Stomach (tissue), 9 donors: ENCODE measurements around the gene FBXO4. TPM values are rescaled to one million over a fixed set of nuclear protein-coding genes. Genes with fewer than 3 reads are reported as not detected.

Source experiments
- DNase-seq, 2 donors: peaks; one replicate each; pipeline versions ENCODE4 v3.0.0 to v3.0.0-alpha.2; 2013 to 2019
- H3K27ac ChIP-seq, 5 donors: fragments of 200-600 bp in 4 of 5; sonication (generic) in 4 of 5; one replicate each; pipeline ENCODE4 v1.5.1; 2013 to 2019; ENCODE audit warnings: mild to moderate bottlenecking in 1 of 5, moderate library complexity in 1 of 5
- H3K27me3 ChIP-seq, 3 donors: fragments of 200-600 bp; sonication (generic); one replicate each; pipeline ENCODE4 v1.5.1; 2017 to 2019; ENCODE audit warnings: mixed run types in 1 of 3
- H3K36me3 ChIP-seq, 4 donors: fragments of 200-600 bp; sonication (generic); 1 replicate in 3 of 4; 2 replicates in 1 of 4; pipeline ENCODE4 v1.5.1; 2016 to 2019
- H3K4me1 ChIP-seq, 4 donors: fragments of 200-600 bp; sonication (generic); one replicate each; pipeline ENCODE4 v1.5.1; 2016 to 2019
- H3K4me3 ChIP-seq, 4 donors: fragments of 200-600 bp; sonication (generic) in 3 of 4; one replicate each; pipeline ENCODE4 v1.5.1; 2016 to 2019; ENCODE audit warnings: mild to moderate bottlenecking in 1 of 4
- H3K9me3 ChIP-seq, 4 donors: fragments of 200-600 bp; sonication (generic); one replicate each; pipeline ENCODE4 v1.5.1; 2016 to 2019
- EP300 ChIP-seq: sonication (generic); formaldehyde crosslinking; IDR thresholded peaks from one replicate; pipeline ENCODE4 v1.6.1; 2017; ENCODE audit warnings: antibody characterized with exemption
- POLR2A ChIP-seq, 4 donors: fragments of 450-650 bp; IDR thresholded peaks; one replicate each; pipeline ENCODE4 v1.6.1; 2016; ENCODE audit warnings: antibody characterized with exemption in 4 of 4, control low read depth in 2 of 4, mild to moderate bottlenecking in 1 of 4, moderate library complexity in 1 of 4
- POLR2AphosphoS5 ChIP-seq, 3 donors: sonication (generic); formaldehyde crosslinking; IDR thresholded peaks; one replicate each; pipeline ENCODE4 v1.6.1; 2016; ENCODE audit warnings: antibody characterized with exemption in 3 of 3
- WGBS, 5 donors: extraction: QIAGEN DNeasy Blood & Tissue Kit in 3 of 5; methylation state at CpG; one replicate each; pipeline versions ENCODE4 v1.1.5 to v1.1.7; 2013 to 2018; 5-methylcytosine and 5-hydroxymethylcytosine counted together
- intact Hi-C: fragments of 100-400 bp; cut with DNase I; formaldehyde crosslinking; loops from one replicate; pipeline ENCODE4 v1.15.1; 2023; ENCODE audit warnings: low total_unique reads
- polyA plus RNA-seq, 3 donors: library from polyadenylated mRNA; stranded (reverse); fragments of 200-250 nt; gene quantifications; one replicate each; pipeline ENCODE4 v1.2.3, GENCODE V29; 2013
- total RNA-seq, 5 donors: library from RNA; depleted of rRNA; stranded (reverse); fragments of >200 nt; gene quantifications; one replicate each; pipeline versions ENCODE4 v1.1.0 to v1.2.3, GENCODE V29; 2014 to 2016
- TF ChIP-seq, protein P1 (sequence below), 7 experiments: fragments of 450-650 bp in 4 of 7; fragments of 200-600 bp in 3 of 7; sonication (generic) in 3 of 7; IDR thresholded peaks; one replicate each; pipeline ENCODE4 v1.5.1; 2016 to 2019; ENCODE audit warnings: antibody characterized with exemption in 7 of 7, control low read depth in 2 of 7, mild to moderate bottlenecking in 1 of 7
- donor health status: healthy with polysubstance abuse.
- donor health status: Bipolar disorder and iron deficiency.
- donor health status: healthy.

Gene FBXO4
- total and polyA plus RNA-seq, 8 donors, result 9.2 to 35.2 (median 16.8) TPM; not detected in 2

DNA sequence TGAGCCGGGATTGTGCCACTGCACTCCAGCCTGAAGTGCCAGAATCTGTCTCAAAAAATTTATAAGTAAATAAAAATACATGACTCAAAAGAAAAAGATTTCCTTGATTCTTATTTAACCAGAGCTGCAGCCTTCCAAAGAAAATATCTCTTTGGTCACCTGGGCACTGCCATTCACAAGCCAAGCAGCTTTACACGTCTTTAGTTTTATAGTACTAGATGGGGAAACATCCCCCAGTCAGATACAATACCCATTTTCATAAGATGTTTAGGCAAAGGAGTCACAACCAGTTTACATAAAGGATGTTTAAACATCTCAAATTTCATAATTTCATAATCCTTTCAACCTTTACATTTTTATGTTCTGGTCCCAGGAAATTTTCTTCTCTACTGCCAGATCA is 41.1 kb upstream of the FBXO4 start:
- H3K27ac ChIP-seq, result no peak overlapping the region
- WGBS, 5 donors, result 86 to 95% (median 88%) methylated on average over 2 of the region's 2 CpGs

DNA sequence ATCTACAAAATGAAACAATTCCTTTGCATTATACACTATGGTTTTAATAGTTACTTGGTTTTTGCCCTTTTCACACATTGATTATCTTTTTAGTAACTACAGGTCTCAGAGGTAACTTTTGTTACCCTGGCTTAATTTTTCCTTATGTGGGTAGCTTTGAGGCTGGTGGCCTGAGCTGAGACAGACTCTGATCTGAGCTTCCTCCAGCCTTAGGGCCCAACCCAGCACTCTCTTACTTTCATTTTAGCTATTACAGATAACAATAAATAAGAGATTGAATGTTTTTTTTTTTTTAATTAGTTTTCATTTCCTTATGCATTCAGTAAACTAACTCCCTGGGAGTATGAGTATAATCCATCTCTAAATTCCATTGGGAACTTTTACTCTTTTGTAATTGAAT is 39.8 kb upstream of the FBXO4 start:
- no peaks in the 10 kb centered on the region for H3K4me1 ChIP-seq
- DNase-seq, result no peak
- no peak for TF ChIP-seq EP300
- TF ChIP-seq, protein P1, sequence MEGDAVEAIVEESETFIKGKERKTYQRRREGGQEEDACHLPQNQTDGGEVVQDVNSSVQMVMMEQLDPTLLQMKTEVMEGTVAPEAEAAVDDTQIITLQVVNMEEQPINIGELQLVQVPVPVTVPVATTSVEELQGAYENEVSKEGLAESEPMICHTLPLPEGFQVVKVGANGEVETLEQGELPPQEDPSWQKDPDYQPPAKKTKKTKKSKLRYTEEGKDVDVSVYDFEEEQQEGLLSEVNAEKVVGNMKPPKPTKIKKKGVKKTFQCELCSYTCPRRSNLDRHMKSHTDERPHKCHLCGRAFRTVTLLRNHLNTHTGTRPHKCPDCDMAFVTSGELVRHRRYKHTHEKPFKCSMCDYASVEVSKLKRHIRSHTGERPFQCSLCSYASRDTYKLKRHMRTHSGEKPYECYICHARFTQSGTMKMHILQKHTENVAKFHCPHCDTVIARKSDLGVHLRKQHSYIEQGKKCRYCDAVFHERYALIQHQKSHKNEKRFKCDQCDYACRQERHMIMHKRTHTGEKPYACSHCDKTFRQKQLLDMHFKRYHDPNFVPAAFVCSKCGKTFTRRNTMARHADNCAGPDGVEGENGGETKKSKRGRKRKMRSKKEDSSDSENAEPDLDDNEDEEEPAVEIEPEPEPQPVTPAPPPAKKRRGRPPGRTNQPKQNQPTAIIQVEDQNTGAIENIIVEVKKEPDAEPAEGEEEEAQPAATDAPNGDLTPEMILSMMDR (IDR thresholded peaks at IDR 0.05), result no peak
- no peak for TF ChIP-seq POLR2AphosphoS5 (IDR thresholded peaks at IDR 0.05)
- TF ChIP-seq POLR2A (IDR thresholded peaks at IDR 0.05), result no peak
- no peak overlapping the region for H3K4me3 ChIP-seq
- no peaks in the 10 kb centered on the region for H3K9me3 ChIP-seq
- no peak overlapping the region for H3K27ac ChIP-seq
- H3K36me3 ChIP-seq, result no peaks in the 10 kb centered on the region
- intact Hi-C loops, result no loop called here
- H3K27me3 ChIP-seq, result no peaks in the 10 kb centered on the region

More for the DNA sequence above, 41.1 kb upstream of the FBXO4 start:
- H3K4me1 ChIP-seq, result no peaks in the 10 kb centered on the region
- intact Hi-C loops, result no loop called here
- H3K4me3 ChIP-seq, result no peak overlapping the region
- DNase-seq, result no peak
- no peaks in the 10 kb centered on the region for H3K9me3 ChIP-seq
- H3K27me3 ChIP-seq, result no peaks in the 10 kb centered on the region
- no peaks in the 10 kb centered on the region for H3K36me3 ChIP-seq
- no peak for TF ChIP-seq EP300
- TF ChIP-seq, protein P1 (IDR thresholded peaks at IDR 0.05), result no peak
- TF ChIP-seq POLR2A (IDR thresholded peaks at IDR 0.05), result no peak
- TF ChIP-seq POLR2AphosphoS5 (IDR thresholded peaks at IDR 0.05), result no peak

DNA sequence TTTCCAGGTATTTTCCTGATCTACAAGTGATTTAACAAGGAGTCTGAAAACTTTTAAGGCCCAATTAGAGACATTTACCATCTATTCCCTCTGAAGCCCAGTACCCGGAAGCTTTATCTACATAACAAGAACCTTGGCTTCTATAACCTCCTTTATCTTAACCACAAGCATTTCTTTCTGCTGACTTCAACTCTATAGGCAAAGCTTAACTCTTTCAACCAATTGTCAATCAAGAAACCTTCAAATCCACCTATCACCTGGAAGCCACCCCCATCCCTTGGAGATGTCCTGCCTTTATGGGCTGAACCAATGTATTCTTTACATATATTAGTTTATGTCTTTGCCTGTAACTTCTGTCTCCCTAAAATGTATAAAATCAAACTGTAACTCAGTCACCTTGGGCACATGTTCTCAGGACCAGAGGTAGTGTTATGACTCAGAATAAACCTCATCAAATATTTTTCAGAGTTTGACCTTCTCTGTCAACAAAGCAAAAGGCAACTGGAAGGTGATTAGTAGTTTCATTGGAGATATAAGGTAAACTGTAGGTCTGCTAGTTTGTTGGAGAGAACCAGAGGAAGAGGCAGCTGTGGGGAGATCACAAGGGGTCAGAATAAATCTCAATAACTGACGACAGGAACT is 33.9 kb upstream of the FBXO4 start:
- Histone ChIP-seq H3K9me3 (no peaks in the 10 kb centered on the region), H3K27me3 (peaks cover 0 to 20% (median 0%) of the 10 kb centered on the region in 3 donors), H3K4me1 (no peaks in the 10 kb centered on the region), H3K27ac (peak overlapping the region in 3 of 5 donors; percentile 16 to 24 (median 23)), H3K4me3 (no peak overlapping the region), H3K36me3 (no peaks in the 10 kb centered on the region)
- TF ChIP-seq EP300 (no peak), POLR2A (IDR thresholded peaks at IDR 0.05) (no peak), POLR2AphosphoS5 (IDR thresholded peaks at IDR 0.05) (no peak)
- TF ChIP-seq, protein P1 (IDR thresholded peaks at IDR 0.05), result no peak
- DNase-seq, result peak in 1 of 2 donors; percentile 22
- 29 to 48% (median 31%) methylated on average over 2 of the region's 2 CpGs for WGBS, 5 donors
- intact Hi-C loops, result no loop called here

DNA sequence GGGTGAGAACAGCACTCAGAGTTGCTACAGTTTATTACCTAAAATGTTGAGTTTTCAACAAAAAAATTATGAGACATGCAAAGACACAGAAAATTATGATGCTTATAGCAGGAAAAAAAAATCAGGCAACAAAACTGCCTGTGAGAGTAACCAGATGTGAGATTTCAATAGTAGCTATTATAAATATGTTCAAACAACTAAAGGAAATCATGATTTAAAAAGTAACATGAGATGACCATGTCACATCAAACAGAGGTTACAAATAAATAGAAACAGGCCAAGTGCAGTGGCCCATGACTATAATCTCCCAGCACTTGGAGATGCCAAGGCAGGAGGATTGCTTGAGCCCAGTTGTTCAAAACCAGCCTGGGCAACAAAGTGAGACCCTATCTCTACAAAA is 33.0 kb upstream of the FBXO4 start:
- intact Hi-C loops, result no loop called here

More for the DNA sequence above, 33.0 kb upstream of the FBXO4 start:
- TF ChIP-seq, protein P1 (IDR thresholded peaks at IDR 0.05), result no peak
- TF ChIP-seq POLR2A (IDR thresholded peaks at IDR 0.05) (no peak), EP300 (no peak), POLR2AphosphoS5 (IDR thresholded peaks at IDR 0.05) (no peak)
- DNase-seq, result no peak
- Histone ChIP-seq H3K27me3 (peaks cover 0 to 24% (median 0%) of the 10 kb centered on the region in 3 donors), H3K36me3 (no peaks in the 10 kb centered on the region), H3K27ac (peak overlapping the region in 2 of 5 donors; percentile 23 to 24), H3K4me3 (no peak overlapping the region), H3K4me1 (no peaks in the 10 kb centered on the region), H3K9me3 (no peaks in the 10 kb centered on the region)
